DND-41 (cell line): ENCODE data around the gene RASGEF1B.

Experiments used
- ATAC-seq: fragments of 200-7000 bp; cut with Tn5 transposase; 3 replicates; pipeline ENCODE4 v1.9.1; 2021; ENCODE audit warnings: low read depth; ENCODE audit not compliant: insufficient read depth
- DNase-seq: peaks from one replicate; pipeline ENCODE4 v3.0.0-alpha.2; 2020
- H2AFZ ChIP-seq: 2 replicates; pipeline ENCODE4 v1.6.0; 2012; ENCODE audit warnings: low read depth, low read length
- H3K27ac ChIP-seq: 2 replicates; pipeline ENCODE4 v1.5.1; 2012; ENCODE audit warnings: low read length, inconsistent platforms
- H3K27me3 ChIP-seq: fragments of 200-600 bp; sonication (generic); 2 replicates; pipeline ENCODE4 v1.6.0; 2012; ENCODE audit warnings: low read length, mild to moderate bottlenecking, inconsistent platforms; ENCODE audit not compliant: insufficient read depth, poor library complexity
- H3K36me3 ChIP-seq: 2 replicates; pipeline ENCODE4 v1.5.1; 2012; ENCODE audit warnings: low read length, inconsistent platforms; ENCODE audit not compliant: insufficient read depth
- H3K4me1 ChIP-seq: 2 replicates; pipeline ENCODE4 v1.5.1; 2012; ENCODE audit warnings: mild to moderate bottlenecking, low read length; ENCODE audit not compliant: insufficient read depth
- H3K4me2 ChIP-seq: 2 replicates; pipeline ENCODE4 v1.6.0; 2012; ENCODE audit warnings: mild to moderate bottlenecking, moderate library complexity, low read length, inconsistent platforms; ENCODE audit not compliant: insufficient read depth
- H3K4me3 ChIP-seq, 2 experiments: fragments of 200-600 bp in 1 of 2; shearing (Covaris generic) in 1 of 2; 2 replicates each; pipeline ENCODE4 v1.5.1; 2012 to 2016; ENCODE audit warnings: inconsistent platforms in 2 of 2, low read length in 2 of 2, mild to moderate bottlenecking in 2 of 2, low read depth in 1 of 2, moderate library complexity in 1 of 2
- H3K79me2 ChIP-seq: 2 replicates; pipeline ENCODE4 v1.6.0; 2012; ENCODE audit warnings: low read length, inconsistent platforms; ENCODE audit not compliant: insufficient read depth
- H3K9ac ChIP-seq: 2 replicates; pipeline ENCODE4 v1.6.0; 2012; ENCODE audit warnings: low read depth, mild to moderate bottlenecking, inconsistent platforms, low read length, moderate library complexity
- H3K9me3 ChIP-seq: 2 replicates; pipeline ENCODE4 v1.5.1; 2012; ENCODE audit warnings: low read length, moderate library complexity, mild to moderate bottlenecking, inconsistent platforms; ENCODE audit not compliant: insufficient read depth, severe bottlenecking
- H4K20me1 ChIP-seq: 2 replicates; pipeline ENCODE4 v1.6.0; 2012; ENCODE audit warnings: low read length; ENCODE audit not compliant: insufficient read depth
- EZH2 ChIP-seq: IDR thresholded peaks from 3 replicates; pipeline ENCODE4 v1.6.1; 2012; ENCODE audit warnings: borderline replicate concordance, low read depth, mild to moderate bottlenecking, moderate library complexity, low read length, inconsistent platforms; ENCODE audit not compliant: severe bottlenecking
- TF ChIP-seq, protein P1 (sequence below): IDR thresholded peaks from 2 replicates; pipeline ENCODE4 v1.5.1; 2012; ENCODE audit warnings: borderline replicate concordance, low read length, moderate library complexity, mild to moderate bottlenecking; ENCODE audit not compliant: poor library complexity, severe bottlenecking; ENCODE audit errors: extremely low read depth

The RASGEF1B gene

DNA sequence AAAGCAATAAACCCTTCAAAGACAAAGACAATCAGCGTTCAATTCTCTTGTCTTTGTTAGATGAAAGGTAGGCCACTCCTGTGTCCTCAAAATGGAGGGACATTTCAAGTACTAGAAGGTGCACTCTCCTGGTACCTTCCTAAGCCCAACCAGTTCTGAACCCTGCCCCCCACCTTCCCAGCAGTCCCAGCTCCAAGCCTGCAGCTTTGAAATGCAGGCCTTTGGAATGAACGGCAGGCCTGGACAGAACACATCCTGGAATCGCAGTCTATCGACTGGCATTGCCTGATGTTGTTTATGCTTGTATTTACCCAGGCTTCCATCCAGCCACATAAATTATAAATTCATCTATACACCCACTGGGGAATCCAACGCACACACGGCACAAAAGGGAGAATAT lies 47.4 kb downstream of the RASGEF1B start:
- Histone ChIP-seq H3K4me3 (no peak overlapping the region), H3K9me3 (no peaks in the 10 kb centered on the region), H3K79me2 (no peaks in the 10 kb centered on the region), H3K36me3 (0 out of 2 replicates have a peak, but pooled peaks cover 3% of the 10 kb centered on the region), H2AFZ (no peak overlapping the region), H3K4me2 (no peak overlapping the region), H4K20me1 (no peaks in the 10 kb centered on the region), H3K27me3 (no peaks in the 10 kb centered on the region), H3K9ac (no peak overlapping the region), H3K4me1 (no peaks in the 10 kb centered on the region), H3K27ac (no peak overlapping the region)
- no peak for DNase-seq
- ATAC-seq, result no peak
- TF ChIP-seq, protein P1, sequence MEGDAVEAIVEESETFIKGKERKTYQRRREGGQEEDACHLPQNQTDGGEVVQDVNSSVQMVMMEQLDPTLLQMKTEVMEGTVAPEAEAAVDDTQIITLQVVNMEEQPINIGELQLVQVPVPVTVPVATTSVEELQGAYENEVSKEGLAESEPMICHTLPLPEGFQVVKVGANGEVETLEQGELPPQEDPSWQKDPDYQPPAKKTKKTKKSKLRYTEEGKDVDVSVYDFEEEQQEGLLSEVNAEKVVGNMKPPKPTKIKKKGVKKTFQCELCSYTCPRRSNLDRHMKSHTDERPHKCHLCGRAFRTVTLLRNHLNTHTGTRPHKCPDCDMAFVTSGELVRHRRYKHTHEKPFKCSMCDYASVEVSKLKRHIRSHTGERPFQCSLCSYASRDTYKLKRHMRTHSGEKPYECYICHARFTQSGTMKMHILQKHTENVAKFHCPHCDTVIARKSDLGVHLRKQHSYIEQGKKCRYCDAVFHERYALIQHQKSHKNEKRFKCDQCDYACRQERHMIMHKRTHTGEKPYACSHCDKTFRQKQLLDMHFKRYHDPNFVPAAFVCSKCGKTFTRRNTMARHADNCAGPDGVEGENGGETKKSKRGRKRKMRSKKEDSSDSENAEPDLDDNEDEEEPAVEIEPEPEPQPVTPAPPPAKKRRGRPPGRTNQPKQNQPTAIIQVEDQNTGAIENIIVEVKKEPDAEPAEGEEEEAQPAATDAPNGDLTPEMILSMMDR, result no peak
- no peak for TF ChIP-seq EZH2

DNA sequence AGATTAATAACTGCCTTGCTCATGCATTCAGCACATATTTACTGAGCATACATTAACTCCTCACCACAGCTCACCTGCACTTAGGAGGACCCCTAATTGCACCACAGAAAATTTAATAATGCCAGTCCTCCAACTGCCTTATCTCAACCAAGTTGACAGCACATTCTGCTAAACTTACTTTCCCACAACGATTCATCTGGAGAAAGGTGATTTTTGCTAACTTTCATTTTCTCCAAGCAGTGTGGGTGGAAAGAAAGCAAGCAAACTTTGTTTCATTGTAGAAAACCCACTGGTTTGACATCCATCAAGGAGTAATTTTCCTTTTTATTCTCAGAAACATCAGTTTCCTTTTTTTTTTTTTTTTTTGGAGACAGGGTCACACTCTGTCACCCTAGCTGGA lies 49.1 kb downstream of the RASGEF1B start:
- Histone ChIP-seq H3K36me3 (0 out of 2 replicates have a peak, but pooled peaks cover 3% of the 10 kb centered on the region), H3K9ac (no peak overlapping the region), H2AFZ (no peak overlapping the region), H3K27me3 (no peaks in the 10 kb centered on the region), H3K9me3 (no peaks in the 10 kb centered on the region), H3K4me1 (no peaks in the 10 kb centered on the region), H3K79me2 (no peaks in the 10 kb centered on the region), H3K4me3 (no peak overlapping the region), H3K4me2 (no peak overlapping the region), H3K27ac (no peak overlapping the region), H4K20me1 (no peaks in the 10 kb centered on the region)
- no peak for ATAC-seq
- no peak for TF ChIP-seq EZH2
- TF ChIP-seq, protein P1, result no peak
- DNase-seq, result no peak

DNA sequence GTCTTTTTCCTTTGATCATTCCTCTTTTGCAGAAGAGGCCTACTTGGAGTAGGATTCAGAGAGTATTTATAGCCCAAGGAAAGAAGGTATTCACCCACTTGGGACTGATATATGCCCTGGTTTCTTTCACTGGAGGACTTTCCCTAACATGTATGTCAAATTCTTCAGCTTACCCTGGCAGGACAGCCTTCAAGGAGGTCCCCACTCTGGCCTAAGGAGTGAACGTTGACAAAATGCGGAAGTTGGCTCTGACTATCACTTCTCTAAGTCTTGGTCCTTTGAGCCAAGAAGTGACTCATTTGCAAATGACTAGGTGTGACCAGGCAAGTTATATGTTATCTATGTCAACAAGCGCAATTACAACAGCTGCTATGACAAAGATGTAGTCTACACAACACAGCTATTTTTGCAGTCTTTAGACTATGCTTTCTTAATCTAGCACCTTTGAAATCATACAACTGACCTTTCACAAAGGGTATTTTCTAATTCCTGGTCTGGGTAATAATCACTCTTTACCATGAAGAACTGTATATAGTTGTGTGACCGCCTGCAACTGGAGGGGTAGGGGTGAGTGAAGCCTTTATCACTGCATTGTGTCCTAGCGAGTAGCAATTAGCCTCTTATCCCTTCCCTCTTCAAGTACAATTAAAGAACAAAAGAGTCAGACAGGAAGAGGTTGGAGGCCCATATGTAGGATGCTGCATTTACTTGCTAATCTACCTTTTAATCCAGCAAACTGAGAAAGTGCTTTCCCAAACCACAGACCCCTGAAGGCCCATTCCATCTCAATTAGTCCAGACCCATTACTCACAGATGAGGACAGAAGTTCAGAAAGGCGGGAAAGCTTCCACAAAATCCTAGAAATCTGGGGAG lies 50.1 kb downstream of the RASGEF1B start:
- no peak overlapping the region for H3K9ac ChIP-seq
- no peak overlapping the region for H2AFZ ChIP-seq
- H3K36me3 ChIP-seq, result 0 out of 2 replicates have a peak, but pooled peaks cover 3% of the 10 kb centered on the region
- no peaks in the 10 kb centered on the region for H3K79me2 ChIP-seq
- no peaks in the 10 kb centered on the region for H4K20me1 ChIP-seq
- H3K9me3 ChIP-seq, result no peaks in the 10 kb centered on the region
- H3K4me2 ChIP-seq, result no peak overlapping the region
- H3K4me3 ChIP-seq, result no peak overlapping the region
- no peak for TF ChIP-seq EZH2
- TF ChIP-seq, protein P1, result no peak
- no peaks in the 10 kb centered on the region for H3K27me3 ChIP-seq
- ATAC-seq, result no peak
- no peaks in the 10 kb centered on the region for H3K4me1 ChIP-seq
- no peak overlapping the region for H3K27ac ChIP-seq
- DNase-seq, result no peak
